A549 (cell line): ENCODE measurements around the gene FKTN. TPM values are rescaled to one million over a fixed set of nuclear protein-coding genes. Genes with fewer than 3 reads are reported as not detected.

Source experiments
- ATAC-seq, 2 experiments: fragments of 200-7000 bp in 1 of 2; fragments of >200 bp in 1 of 2; cut with Nextera tagmentation in 1 of 2; cut with Tn5 transposase in 1 of 2; 3 replicates each; pipeline versions ENCODE4 v1.8.0 to v1.9.1; 2018 to 2020; ENCODE audit warnings: mild to moderate bottlenecking in 1 of 2, moderate library complexity in 1 of 2
- CTCF ChIA-PET: fragments of 300-600 bp; sonication (Branson Sonifier 250); formaldehyde crosslinking; extraction: SDS; loops from one replicate; lab custom pipeline; 2021; ENCODE audit warnings: antibody characterized with exemption, inconsistent platforms; lab: Yijun Ruan, JAX
- POLR2A ChIA-PET: fragments of 350-600 bp; formaldehyde crosslinking; extraction: SDS; loops from one replicate; lab custom pipeline; 2021; ENCODE audit warnings: antibody characterized with exemption, inconsistent platforms; lab: Yijun Ruan, JAX
- DNase-seq, 2 experiments: peaks; one replicate each; pipeline versions ENCODE4 v3.0.0 to v3.0.0-alpha.2; 2011 to 2016; ENCODE audit warnings: low read depth in 1 of 2, low spot score in 1 of 2
- FAIRE-seq: peaks from 2 replicates; lab custom pipeline; 2011; peaks lifted over from hg19 to GRCh38; lab: Jason Lieb, UNC
- H3K27ac ChIP-seq, 2 experiments: fragments of >200 bp; sonication (Bioruptor Twin); formaldehyde crosslinking; 3 replicates each; pipeline ENCODE4 v1.5.1; 2016 to 2017
- H3K4me1 ChIP-seq: fragments of >200 bp; sonication (Bioruptor Twin); formaldehyde crosslinking; 3 replicates; pipeline ENCODE4 v1.6.1; 2016
- H3K4me2 ChIP-seq: fragments of >200 bp; sonication (Bioruptor Twin); formaldehyde crosslinking; 3 replicates; pipeline ENCODE4 v1.6.1; 2016
- H3K4me3 ChIP-seq: fragments of >200 bp; sonication (Bioruptor Twin); formaldehyde crosslinking; 3 replicates; pipeline ENCODE4 v1.5.1; 2016
- H3K9me3 ChIP-seq: fragments of >200 bp; sonication (Bioruptor Twin); formaldehyde crosslinking; 3 replicates; pipeline ENCODE4 v1.6.1; 2016
- BHLHE40 ChIP-seq: IDR thresholded peaks from 2 replicates; pipeline ENCODE4 v1.6.1; 2012; ENCODE audit warnings: low read depth, low read length, inconsistent platforms
- CTCF ChIP-seq: fragments of >200 bp; sonication (Bioruptor Twin); formaldehyde crosslinking; IDR thresholded peaks from 3 replicates; pipeline ENCODE4 v1.5.1; 2016
- EP300 ChIP-seq, 2 experiments: fragments of >200 bp; sonication (Bioruptor Twin); formaldehyde crosslinking; IDR thresholded peaks; 2 replicates in 1 of 2; 3 replicates in 1 of 2; pipeline ENCODE4 v1.6.1; 2016 to 2017
- FOXS1 ChIP-seq: fragments of 250-450 bp; sonication (Bioruptor Pico); IDR thresholded peaks from 2 replicates; pipeline ENCODE4 v1.5.0; 2020; ENCODE audit warnings: mild to moderate bottlenecking, moderate library complexity
- GATA3 ChIP-seq: IDR thresholded peaks from 2 replicates; pipeline ENCODE4 v1.6.1; 2012; ENCODE audit warnings: borderline replicate concordance
- HES2 ChIP-seq: fragments of >200 bp; sonication (Bioruptor Twin); formaldehyde crosslinking; IDR thresholded peaks from 2 replicates; pipeline ENCODE4 v1.6.1; 2016
- HEYL ChIP-seq: fragments of 250-450 bp; sonication (Bioruptor Pico); IDR thresholded peaks from 2 replicates; pipeline ENCODE4 v1.8.0; 2021; ENCODE audit warnings: mild to moderate bottlenecking, moderate library complexity
- HMGXB4 ChIP-seq: fragments of 250-450 bp; sonication (Bioruptor Pico); IDR thresholded peaks from 2 replicates; pipeline ENCODE4 v1.5.0; 2021; ENCODE audit warnings: mild to moderate bottlenecking, moderate library complexity, borderline replicate concordance
- HOXA7 ChIP-seq: fragments of 250-450 bp; sonication (Bioruptor Pico); IDR thresholded peaks from 2 replicates; pipeline ENCODE4 v1.5.0; 2020; ENCODE audit warnings: mild to moderate bottlenecking, moderate library complexity
- JUN ChIP-seq, 2 experiments: fragments of >200 bp; sonication (Bioruptor Twin); formaldehyde crosslinking; IDR thresholded peaks; 2 replicates in 1 of 2; 3 replicates in 1 of 2; pipeline ENCODE4 v1.6.1; 2016 to 2017
- JUNB ChIP-seq: fragments of >200 bp; sonication (Bioruptor Twin); formaldehyde crosslinking; IDR thresholded peaks from 2 replicates; pipeline ENCODE4 v1.6.1; 2016
- MAZ ChIP-seq: fragments of 150-350 bp; IDR thresholded peaks from 2 replicates; pipeline ENCODE4 v1.6.1; 2014; ENCODE audit warnings: antibody characterized with exemption, low read depth, low read length, borderline replicate concordance
- MYC ChIP-seq: IDR thresholded peaks from 2 replicates; pipeline ENCODE4 v1.6.1; 2012; ENCODE audit warnings: mild to moderate bottlenecking, inconsistent platforms, low read length, improper control_type of control experiment, borderline replicate concordance
- NFE2L2 ChIP-seq: fragments of 150-350 bp; conservative IDR thresholded peaks from 2 replicates; pipeline ENCODE4 v1.6.1; 2014; ENCODE audit warnings: low read length
- NPAS2 ChIP-seq: fragments of 250-450 bp; sonication (Bioruptor Pico); IDR thresholded peaks from 2 replicates; pipeline ENCODE4 v1.8.0; 2022; ENCODE audit warnings: mild to moderate bottlenecking, moderate library complexity, borderline replicate concordance
- PHF8 ChIP-seq: fragments of 200-600 bp; sonication (generic); IDR thresholded peaks from 2 replicates; pipeline ENCODE4 v1.6.1; 2016; ENCODE audit warnings: low read depth, mild to moderate bottlenecking, antibody characterized with exemption, moderate library complexity, borderline replicate concordance
- RAD21 ChIP-seq, 2 experiments: fragments of >200 bp in 1 of 2; sonication (Bioruptor Twin) in 1 of 2; formaldehyde crosslinking in 1 of 2; IDR thresholded peaks in 1 of 2; conservative IDR thresholded peaks in 1 of 2; 2 replicates in 1 of 2; 3 replicates in 1 of 2; pipeline ENCODE4 v1.6.1; 2012 to 2018; ENCODE audit warnings: inconsistent platforms in 1 of 2
- RARB ChIP-seq: fragments of 250-450 bp; sonication (Bioruptor Pico); IDR thresholded peaks from 2 replicates; pipeline ENCODE4 v1.8.0; 2021; ENCODE audit warnings: mild to moderate bottlenecking, moderate library complexity
- RCOR1 ChIP-seq: fragments of 150-350 bp; IDR thresholded peaks from 2 replicates; pipeline ENCODE4 v1.6.1; 2014; ENCODE audit warnings: antibody characterized with exemption, low read length, low read depth
- RFX5 ChIP-seq: fragments of 450-650 bp; IDR thresholded peaks from 2 replicates; pipeline ENCODE4 v1.7.1; 2014; ENCODE audit warnings: antibody characterized with exemption, mild to moderate bottlenecking, moderate library complexity
- RNF2 ChIP-seq: fragments of 200-600 bp; sonication (generic); IDR thresholded peaks from 2 replicates; pipeline ENCODE4 v1.6.1; 2016; ENCODE audit warnings: low read depth, mild to moderate bottlenecking, antibody characterized with exemption, moderate library complexity, borderline replicate concordance
- SREBF2 ChIP-seq: fragments of 450-650 bp; IDR thresholded peaks from 2 replicates; pipeline ENCODE4 v1.6.1; 2014; ENCODE audit warnings: mild to moderate bottlenecking, moderate library complexity
- TFCP2L1 ChIP-seq: fragments of 250-450 bp; sonication (Bioruptor Pico); IDR thresholded peaks from 2 replicates; pipeline ENCODE4 v1.5.0; 2021; ENCODE audit warnings: mild to moderate bottlenecking
- USF2 ChIP-seq: fragments of 450-650 bp; IDR thresholded peaks from 2 replicates; pipeline ENCODE4 v1.6.1; 2014; ENCODE audit warnings: antibody characterized with exemption
- ZC3H11A ChIP-seq: fragments of 450-650 bp; IDR thresholded peaks from 2 replicates; pipeline ENCODE4 v1.6.1; 2014; ENCODE audit warnings: antibody characterized with exemption, mild to moderate bottlenecking
- ZNF302 ChIP-seq: fragments of 250-450 bp; sonication (Bioruptor Pico); IDR thresholded peaks from 2 replicates; pipeline ENCODE4 v1.9.0; 2021; ENCODE audit warnings: inconsistent platforms, mild to moderate bottlenecking, moderate library complexity
- ZSCAN20 ChIP-seq: fragments of 250-450 bp; sonication (Bioruptor Pico); IDR thresholded peaks from 2 replicates; pipeline ENCODE4 v1.8.0; 2022; ENCODE audit warnings: mild to moderate bottlenecking, moderate library complexity
- WGBS: methylation state at CpG from one replicate; pipeline ENCODE4 v1.1.6; 2017; ENCODE audit errors: missing lambda C conversion rate; 5-methylcytosine and 5-hydroxymethylcytosine counted together
- polyA plus RNA-seq, 4 experiments: library from polyadenylated mRNA; depleted of rRNA in 3 of 4; stranded (reverse); fragments of >200 nt; fragmentation: RNase III in 1 of 4; extraction: RNeasy Plus Mini Kit Qiagen cat#74134 plus additional on column Dnase treatment in 1 of 4; gene quantifications; 2 replicates in 3 of 4; 3 replicates in 1 of 4; pipeline ENCODE4 v1.2.3, GENCODE V29; 2011 to 2017

The FKTN gene
- polyA plus RNA-seq, 2 of the 4 experiments (the other 2 are of a cell fraction) = 10.3 to 21.0 TPM

- no peak for TF ChIP-seq JUN (IDR thresholded peaks at IDR 0.05)
- no peak for TF ChIP-seq HES2
- no peak for TF ChIP-seq HOXA7 (CRISPR knock-in tag)
These were observed 49.4 kb upstream of the FKTN start (continued) for GRCh38 chr9:105508530-105508929.

GRCh38 chr9:105510024-105510423 is 47.9 kb upstream of the FKTN start:
- ChIA-PET CTCF (no interaction called here), POLR2A (no interaction called here)
- Histone ChIP-seq H3K4me1 (peaks cover 12% of the 10 kb centered on the region), H3K27ac (no peak overlapping the region), H3K4me2 (no peak overlapping the region), H3K4me3 (no peak overlapping the region), H3K9me3 (no peaks in the 10 kb centered on the region)
- WGBS = 92% methylated on average over 1 of the region's 1 CpG
- FAIRE-seq = no peak
- DNase-seq = no peak
- TF ChIP-seq HEYL (CRISPR knock-in tag) = no peak
- no peak for TF ChIP-seq RAD21 (conservative IDR thresholded peaks at IDR 0.05 in 1 of 2, IDR thresholded peaks at IDR 0.05 in 1 of 2)
- TF ChIP-seq CTCF = no peak
- no peak for TF ChIP-seq HES2
- TF ChIP-seq BHLHE40 = no peak
- no peak for TF ChIP-seq RARB
- TF ChIP-seq HMGXB4 (CRISPR knock-in tag) = no peak
- no peak for TF ChIP-seq RNF2
- ATAC-seq = no peak

GRCh38 chr9:105511446-105511845 is 46.5 kb upstream of the FKTN start:
- no peak for ATAC-seq
- POLR2A ChIA-PET = no interaction called here

More at GRCh38 chr9:105511446-105511845, 46.5 kb upstream of the FKTN start:
- Histone ChIP-seq H3K27ac (no peak overlapping the region), H3K4me1 (peaks cover 10% of the 10 kb centered on the region), H3K9me3 (peaks cover 3% of the 10 kb centered on the region; the same call in 1 of the 3 replicates), H3K4me2 (no peak overlapping the region), H3K4me3 (no peak overlapping the region)
- no peak for DNase-seq
- TF ChIP-seq ZSCAN20 (CRISPR knock-in tag) (no peak), PHF8 (no peak), MAZ (no peak), FOXS1 (no peak), NFE2L2 (no peak), SREBF2 (no peak), USF2 (no peak), ZC3H11A (no peak), RCOR1 (no peak), NPAS2 (CRISPR knock-in tag) (no peak), RFX5 (no peak), TFCP2L1 (CRISPR knock-in tag) (no peak), ZNF302 (CRISPR knock-in tag) (no peak), JUNB (no peak), JUN (IDR thresholded peaks at IDR 0.05) (no peak), GATA3 (no peak), MYC (no peak), EP300 (IDR thresholded peaks at IDR 0.05) (no peak)
- FAIRE-seq = no peak
- CTCF ChIA-PET = interaction anchor here (0.7 kb wide), 1 partner anchor 80 kb away, joined by 3 read pairs; no protein-coding TSS in a partner anchor
